AG04450 (cell line): ENCODE results near the gene WDR19. TPM values are rescaled to one million over a fixed set of nuclear protein-coding genes. Genes with fewer than 3 reads are reported as not detected.
"Not testable (repeated sequence)": the region's sequence is repeated elsewhere in the genome, so short reads cannot be mapped to it uniquely, and the experiment has no call there.

ENCODE experiments used
- CTCF ChIA-PET: fragments of 300-600, 350-600 bp; formaldehyde crosslinking; extraction: SDS; loops from one replicate; lab custom pipeline; 2022; ENCODE audit warnings: antibody characterized with exemption, inconsistent platforms; lab: Charles Lee
- POLR2A ChIA-PET: fragments of 350-600 bp; formaldehyde crosslinking; extraction: SDS; loops from one replicate; lab custom pipeline; 2021; ENCODE audit warnings: antibody characterized with exemption, inconsistent platforms; lab: Yijun Ruan, JAX
- DNase-seq: peaks from one replicate; pipeline ENCODE4 v3.0.0-alpha.2; 2011; ENCODE audit warnings: low read depth, low spot score
- H3K27ac ChIP-seq: one replicate; pipeline ENCODE4 v1.5.1; 2012; ENCODE audit warnings: low read depth, low read length, control low read depth
- H3K27me3 ChIP-seq: one replicate; pipeline ENCODE4 v1.6.0; 2012; ENCODE audit warnings: low read length; ENCODE audit not compliant: control insufficient read depth, insufficient read depth
- H3K4me3 ChIP-seq: 2 replicates; pipeline ENCODE4 v1.5.1; 2011; ENCODE audit warnings: mild to moderate bottlenecking, low read depth, low read length, control low read depth
- H3K9me3 ChIP-seq: 2 replicates; pipeline ENCODE4 v1.5.1; 2012; ENCODE audit warnings: low read length; ENCODE audit not compliant: control insufficient read depth, insufficient read depth
- CTCF ChIP-seq: IDR thresholded peaks from 2 replicates; pipeline ENCODE4 v1.5.1; 2011; ENCODE audit warnings: low read depth, low read length, control low read depth, inconsistent platforms
- polyA minus RNA-seq: library from RNA; depleted of rRNA, polyadenylated mRNA; stranded (reverse); fragments of >200 nt; gene quantifications from 2 replicates; pipeline ENCODE4 v1.2.3, GENCODE V29; 2011; rRNA and poly(A)+ RNA removed
- polyA plus RNA-seq: library from polyadenylated mRNA; depleted of rRNA; stranded (reverse); fragments of >200 nt; gene quantifications from 2 replicates; pipeline ENCODE4 v1.2.3, GENCODE V29; 2011; rRNA removed

WDR19 gene
- polyA plus RNA-seq (47.7 and 48.9 TPM in 2 replicates), polyA minus RNA-seq (19.6 and 36.0 TPM in 2 replicates)

GRCh38 chr4:39181905-39182638, at the start of gene WDR19:
TSS of gene WDR19 (plus strand) at chr4:39182529. CDS start at chr4:39182558, 29 bp downstream.
- Histone ChIP-seq H3K9me3 (no peaks in the 10 kb centered on the region), H3K27ac (peak within 1 kb of the TSS; percentile 32), H3K27me3 (no peaks in the 10 kb centered on the region), H3K4me3 (peak within 1 kb of the TSS; percentile 67)
- ChIA-PET CTCF (interaction anchor here (0.5 to 2.0 kb wide), 20 partner anchors 9 to 1792 kb away, joined by 3 to 7 read pairs (median 3); no protein-coding TSS in a partner anchor), POLR2A (interaction anchor here (0.6 to 1.0 kb wide), 3 partner anchors 136 to 175 kb away, joined by 3 to 4 read pairs (median 3); no protein-coding TSS in a partner anchor)
- TF ChIP-seq CTCF, result peak; percentile 60
- DNase-seq, result peak; percentile 99

GRCh38 chr4:39133623-39134022, 48.7 kb upstream of the WDR19 start:
- Histone ChIP-seq H3K27me3 (no peaks in the 10 kb centered on the region), H3K4me3 (no peak overlapping the region), H3K9me3 (no peaks in the 10 kb centered on the region), H3K27ac (no peak overlapping the region)
- no peak for TF ChIP-seq CTCF
- ChIA-PET POLR2A (interaction anchor here (1.1 kb wide), 1 partner anchor 185 kb away, joined by 4 read pairs; no protein-coding TSS in a partner anchor), CTCF (interaction anchor here (0.8 to 3.2 kb wide), 4 partner anchors 231 to 374 kb away, joined by 3 to 24 read pairs (median 4); partner anchors contain the start of gene TLR10)
- no peak for DNase-seq

- no peak for DNase-seq
- no peak overlapping the region for H3K4me3 ChIP-seq
- POLR2A ChIA-PET, result interaction anchor here (0.5 kb wide), 1 partner anchor 223 kb away, joined by 3 read pairs; no protein-coding TSS in a partner anchor
Measured at GRCh38 chr4:39134683-39135306, 47.5 kb upstream of the WDR19 start.

GRCh38 chr4:39138227-39138626, 44.1 kb upstream of the WDR19 start:
- H3K4me3 ChIP-seq, DNase-seq, POLR2A ChIA-PET, H3K27me3 ChIP-seq, H3K9me3 ChIP-seq, H3K27ac ChIP-seq: not testable (repeated sequence)
- CTCF ChIA-PET, result interaction anchor here (1.0 to 1.3 kb wide), 2 partner anchors 235 to 379 kb away, joined by 3 to 6 read pairs; no protein-coding TSS in a partner anchor

More at GRCh38 chr4:39134683-39135306, 47.5 kb upstream of the WDR19 start:
- CTCF ChIA-PET, result interaction anchor here (0.6 to 3.2 kb wide), 45 partner anchors 8 to 506 kb away, joined by 3 to 32 read pairs (median 4); partner anchors contain the start of genes TLR1 and TLR10
- TF ChIP-seq CTCF, result no peak
- Histone ChIP-seq H3K27ac (peak overlapping the region; percentile 41), H3K27me3 (no peaks in the 10 kb centered on the region), H3K9me3 (no peaks in the 10 kb centered on the region)

GRCh38 chr4:39146211-39146610, 36.1 kb upstream of the WDR19 start:
- TF ChIP-seq CTCF, result no peak
- ChIA-PET POLR2A (no interaction called here), CTCF (interaction anchor here (1.0 to 3.1 kb wide), 3 partner anchors 11 to 36 kb away, joined by 3 to 18 read pairs (median 3); partner anchors contain the start of gene WDR19)
- no peak overlapping the region for H3K27ac ChIP-seq
- H3K9me3 ChIP-seq, result no peaks in the 10 kb centered on the region; the same call in 1 of the 2 replicates
- H3K27me3 ChIP-seq, result no peaks in the 10 kb centered on the region
- DNase-seq, result no peak
- H3K4me3 ChIP-seq, result no peak overlapping the region
